HEK293T (cell line): ENCODE measurements around the gene GALNT14.

ENCODE experiments used
- CTCF ChIA-PET: fragments of 350-600 bp; formaldehyde crosslinking; extraction: SDS; loops from one replicate; lab custom pipeline; 2021; ENCODE audit warnings: antibody characterized with exemption, inconsistent platforms; lab: Yijun Ruan, JAX
- POLR2A ChIA-PET: fragments of 350-600 bp; formaldehyde crosslinking; extraction: SDS; loops from one replicate; lab custom pipeline; 2020; ENCODE audit warnings: antibody characterized with exemption, inconsistent platforms; lab: Yijun Ruan, JAX
- DNase-seq: peaks from one replicate; pipeline ENCODE4 v3.0.0; 2012; ENCODE audit warnings: mixed read lengths; ENCODE audit errors: extremely low spot score
- ARNT ChIP-seq: fragments of 450-650 bp; IDR thresholded peaks from 2 replicates; pipeline ENCODE4 v1.6.1; 2017; ENCODE audit warnings: mild to moderate bottlenecking
- BHLHE40 ChIP-seq: fragments of 450-650 bp; IDR thresholded peaks from 2 replicates; pipeline ENCODE4 v1.6.1; 2016; ENCODE audit warnings: mild to moderate bottlenecking, moderate library complexity, borderline replicate concordance
- CTBP1 ChIP-seq: fragments of 450-650 bp; IDR thresholded peaks from 2 replicates; pipeline ENCODE4 v1.6.1; 2016; ENCODE audit warnings: borderline replicate concordance
- ELF4 ChIP-seq: fragments of 450-650 bp; IDR thresholded peaks from 2 replicates; pipeline ENCODE4 v1.6.1; 2017; ENCODE audit warnings: antibody characterized with exemption
- FOXA1 ChIP-seq: fragments of 450-650 bp; IDR thresholded peaks from 2 replicates; pipeline ENCODE4 v1.6.1; 2016; ENCODE audit warnings: mild to moderate bottlenecking
- FOXK2 ChIP-seq: fragments of 450-650 bp; IDR thresholded peaks from 2 replicates; pipeline ENCODE4 v1.6.1; 2016; ENCODE audit warnings: mild to moderate bottlenecking
- FOXM1 ChIP-seq: fragments of 450-650 bp; IDR thresholded peaks from 2 replicates; pipeline ENCODE4 v1.6.1; 2017; ENCODE audit warnings: mild to moderate bottlenecking, borderline replicate concordance
- HDGF ChIP-seq: fragments of 450-650 bp; IDR thresholded peaks from 2 replicates; pipeline ENCODE4 v1.6.1; 2017; ENCODE audit warnings: antibody characterized with exemption, borderline replicate concordance
- L3MBTL2 ChIP-seq: fragments of 450-650 bp; conservative IDR thresholded peaks from 2 replicates; pipeline ENCODE4 v1.6.1; 2016; ENCODE audit warnings: mild to moderate bottlenecking
- LEF1 ChIP-seq: fragments of 450-650 bp; IDR thresholded peaks from 2 replicates; pipeline ENCODE4 v1.6.1; 2017; ENCODE audit warnings: mild to moderate bottlenecking, borderline replicate concordance
- NFRKB ChIP-seq: fragments of 450-650 bp; IDR thresholded peaks from 2 replicates; pipeline ENCODE4 v1.6.1; 2016; ENCODE audit warnings: mild to moderate bottlenecking, moderate library complexity
- SP1 ChIP-seq: fragments of 450-650 bp; IDR thresholded peaks from 2 replicates; pipeline ENCODE4 v1.6.1; 2017
- SUZ12 ChIP-seq: fragments of 450-650 bp; IDR thresholded peaks from 2 replicates; pipeline ENCODE4 v1.6.1; 2016; ENCODE audit warnings: mild to moderate bottlenecking
- TARDBP ChIP-seq: fragments of 450-650 bp; IDR thresholded peaks from 2 replicates; pipeline ENCODE4 v1.6.1; 2016
- ZNF384 ChIP-seq: fragments of 450-650 bp; IDR thresholded peaks from 2 replicates; pipeline ENCODE4 v1.6.1; 2016
- TF ChIP-seq, protein P1 (sequence below): fragments of 450-650 bp; IDR thresholded peaks from 2 replicates; pipeline ENCODE4 v1.6.1; 2016

GALNT14 gene

GRCh38 chr2:30948130-30948529 is 190.1 kb downstream of the GALNT14 start:
- CTCF ChIA-PET = no interaction called here
- TF ChIP-seq, protein P1, sequence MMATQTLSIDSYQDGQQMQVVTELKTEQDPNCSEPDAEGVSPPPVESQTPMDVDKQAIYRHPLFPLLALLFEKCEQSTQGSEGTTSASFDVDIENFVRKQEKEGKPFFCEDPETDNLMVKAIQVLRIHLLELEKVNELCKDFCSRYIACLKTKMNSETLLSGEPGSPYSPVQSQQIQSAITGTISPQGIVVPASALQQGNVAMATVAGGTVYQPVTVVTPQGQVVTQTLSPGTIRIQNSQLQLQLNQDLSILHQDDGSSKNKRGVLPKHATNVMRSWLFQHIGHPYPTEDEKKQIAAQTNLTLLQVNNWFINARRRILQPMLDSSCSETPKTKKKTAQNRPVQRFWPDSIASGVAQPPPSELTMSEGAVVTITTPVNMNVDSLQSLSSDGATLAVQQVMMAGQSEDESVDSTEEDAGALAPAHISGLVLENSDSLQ = no peak
- TF ChIP-seq ARNT (no peak), TARDBP (no peak), FOXK2 (no peak), CTBP1 (no peak), SP1 (no peak), NFRKB (no peak), ELF4 (no peak), L3MBTL2 (no peak), HDGF (no peak), SUZ12 (no peak)
- POLR2A ChIA-PET = interaction anchor here (1.1 to 1.3 kb wide), 2 partner anchors 11 to 438 kb away, joined by 3 to 4 read pairs; no protein-coding TSS in a partner anchor
- DNase-seq = no peak

- CTCF ChIA-PET = no interaction called here
- no peak for DNase-seq
- TF ChIP-seq FOXA1 = no peak
- no peak for TF ChIP-seq SP1
- no peak for TF ChIP-seq LEF1
- TF ChIP-seq TARDBP = no peak
- TF ChIP-seq BHLHE40 = no peak
- no peak for TF ChIP-seq CTBP1
- TF ChIP-seq FOXM1 = no peak
- TF ChIP-seq, protein P1 = no peak
- POLR2A ChIA-PET = interaction anchor here (1.1 kb wide), 1 partner anchor 11 kb away, joined by 3 read pairs; no protein-coding TSS in a partner anchor
These were observed 190.6 kb downstream of the GALNT14 start for GRCh38 chr2:30947686-30948085.

- CTCF ChIA-PET = no interaction called here
- no peak for DNase-seq
These were observed 195.8 kb downstream of the GALNT14 start for GRCh38 chr2:30942419-30942818.

GRCh38 chr2:30940839-30941238 is 197.4 kb downstream of the GALNT14 start:
- TF ChIP-seq FOXM1 (no peak), L3MBTL2 (no peak), FOXA1 (no peak), SP1 (no peak), CTBP1 (no peak), ARNT (no peak), LEF1 (no peak), FOXK2 (no peak), SUZ12 (no peak), HDGF (no peak), ELF4 (no peak)
- ChIA-PET POLR2A (no interaction called here), CTCF (no interaction called here)
- DNase-seq = no peak

More at GRCh38 chr2:30942419-30942818, 195.8 kb downstream of the GALNT14 start:
- POLR2A ChIA-PET = no interaction called here
- no peak for TF ChIP-seq BHLHE40
- TF ChIP-seq HDGF = no peak
- TF ChIP-seq FOXA1 = no peak
- no peak for TF ChIP-seq NFRKB

- TF ChIP-seq NFRKB (no peak), BHLHE40 (no peak), FOXK2 (no peak), ARNT (no peak), LEF1 (no peak), SUZ12 (no peak), ZNF384 (no peak), ELF4 (no peak), CTBP1 (no peak), SP1 (no peak), L3MBTL2 (no peak), FOXM1 (no peak), TARDBP (no peak), FOXA1 (no peak), HDGF (no peak)
- TF ChIP-seq, protein P1 = no peak
- ChIA-PET CTCF (no interaction called here), POLR2A (no interaction called here)
- DNase-seq = no peak
These were observed 198.9 kb downstream of the GALNT14 start for GRCh38 chr2:30939364-30939763.

DNA sequence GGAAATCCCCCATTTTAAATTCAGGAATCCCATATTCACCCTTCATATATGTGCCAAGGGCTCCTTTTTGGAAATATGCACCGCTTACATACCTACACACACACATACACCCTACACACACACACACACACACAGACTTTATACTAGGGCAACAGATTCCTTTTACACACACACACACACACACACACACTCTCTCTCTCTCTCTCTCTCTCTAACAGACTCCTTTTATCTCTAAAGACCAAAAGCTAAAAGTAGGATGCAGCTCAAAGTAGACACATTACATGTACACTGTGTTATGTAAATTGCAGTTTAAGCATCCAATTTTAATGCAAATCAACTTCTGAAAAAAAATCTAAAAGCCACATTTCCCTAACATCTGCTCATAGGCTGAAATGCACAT is 200.0 kb downstream of the GALNT14 start:
- TF ChIP-seq SUZ12 (no peak), BHLHE40 (no peak), FOXM1 (no peak), ZNF384 (no peak), CTBP1 (no peak)
- POLR2A ChIA-PET = no interaction called here
- no peak for DNase-seq
- CTCF ChIA-PET = no interaction called here

GRCh38 chr2:30936977-30937376 is 201.3 kb downstream of the GALNT14 start:
- ChIA-PET POLR2A (no interaction called here), CTCF (no interaction called here)
- TF ChIP-seq ARNT = no peak
- no peak for TF ChIP-seq SP1
- no peak for TF ChIP-seq TARDBP
- TF ChIP-seq BHLHE40 = no peak
- TF ChIP-seq FOXM1 = no peak
- TF ChIP-seq CTBP1 = no peak
- no peak for TF ChIP-seq ELF4
- TF ChIP-seq LEF1 = no peak
- TF ChIP-seq NFRKB = no peak
- no peak for TF ChIP-seq FOXA1
- TF ChIP-seq FOXK2 = no peak
- no peak for TF ChIP-seq HDGF
- DNase-seq = no peak
